Uterus (tissue), 4 donors: ENCODE results near the gene GPR162. TPM values are rescaled to one million over a fixed set of nuclear protein-coding genes. Genes with fewer than 3 reads are reported as not detected.
A peak's percentile ranks its signal among the peaks of the same experiment; 100 is the strongest.

Experiments
- DNase-seq, 2 donors: peaks; one replicate each; pipeline ENCODE4 v3.0.0-alpha.2; 2019 to 2020
- H3K27ac ChIP-seq, 2 donors: fragments of 200-600 bp; sonication (generic); 1 replicate in 1 of 2; 2 replicates in 1 of 2; pipeline ENCODE4 v1.5.1; 2016 to 2018
- H3K27me3 ChIP-seq, 2 donors: fragments of 200-600 bp; sonication (generic); one replicate each; pipeline ENCODE4 v1.5.1; 2018 to 2019; ENCODE audit warnings: control low read depth in 1 of 2
- H3K36me3 ChIP-seq, 2 donors: fragments of 200-600 bp; sonication (generic); one replicate each; pipeline ENCODE4 v1.5.1; 2019; ENCODE audit warnings: control low read depth in 1 of 2
- H3K4me1 ChIP-seq, 2 donors: fragments of 200-600 bp; sonication (generic); one replicate each; pipeline ENCODE4 v1.5.1; 2018 to 2019; ENCODE audit warnings: control low read depth in 1 of 2
- H3K4me3 ChIP-seq, 2 donors: fragments of 200-600 bp; sonication (generic); 1 replicate in 1 of 2; 2 replicates in 1 of 2; pipeline ENCODE4 v1.5.1; 2018 to 2019; ENCODE audit warnings: mild to moderate bottlenecking in 1 of 2
- H3K9me3 ChIP-seq, 2 donors: fragments of 200-600 bp; sonication (generic); one replicate each; pipeline ENCODE4 v1.5.1; 2019; ENCODE audit warnings: control low read depth in 1 of 2
- POLR2A ChIP-seq, 2 donors: fragments of 450-650 bp; IDR thresholded peaks; one replicate each; pipeline ENCODE4 v1.6.1; 2016; ENCODE audit warnings: antibody characterized with exemption in 2 of 2, mild to moderate bottlenecking in 1 of 2, moderate library complexity in 1 of 2
- intact Hi-C: fragments of 100-400 bp; cut with DNase I; formaldehyde crosslinking; loops from one replicate; pipeline ENCODE4 v1.15.1; 2023; ENCODE audit warnings: low total_unique reads
- total RNA-seq, 4 donors: library from RNA; depleted of rRNA in 3 of 4; stranded (reverse); fragments of >200 nt in 3 of 4; gene quantifications; one replicate each; pipeline versions ENCODE4 v1.1.0 to v1.2.4, GENCODE V29; 2014 to 2023
- TF ChIP-seq, protein P1 (sequence below), 4 experiments: fragments of 200-600 bp in 2 of 4; fragments of 450-650 bp in 2 of 4; sonication (generic) in 2 of 4; IDR thresholded peaks; one replicate each; pipeline ENCODE4 v1.5.1; 2016 to 2019; ENCODE audit warnings: antibody characterized with exemption in 4 of 4, mild to moderate bottlenecking in 2 of 4, moderate library complexity in 1 of 4
- donor health status: DM: yes; HTN: yes; CAD: no.

GPR162 gene
- total RNA-seq, 4 donors from 2014 or later, result 0.29 to 23.1 (median 3.4) TPM

GRCh38 chr12:6846316-6846869 is 24.8 kb downstream of the GPR162 start:
- intact Hi-C loops, result no loop called here
- no peak overlapping the region for H3K4me3 ChIP-seq
- H3K4me1 ChIP-seq, result no peaks in the 10 kb centered on the region
- TF ChIP-seq, protein P1, sequence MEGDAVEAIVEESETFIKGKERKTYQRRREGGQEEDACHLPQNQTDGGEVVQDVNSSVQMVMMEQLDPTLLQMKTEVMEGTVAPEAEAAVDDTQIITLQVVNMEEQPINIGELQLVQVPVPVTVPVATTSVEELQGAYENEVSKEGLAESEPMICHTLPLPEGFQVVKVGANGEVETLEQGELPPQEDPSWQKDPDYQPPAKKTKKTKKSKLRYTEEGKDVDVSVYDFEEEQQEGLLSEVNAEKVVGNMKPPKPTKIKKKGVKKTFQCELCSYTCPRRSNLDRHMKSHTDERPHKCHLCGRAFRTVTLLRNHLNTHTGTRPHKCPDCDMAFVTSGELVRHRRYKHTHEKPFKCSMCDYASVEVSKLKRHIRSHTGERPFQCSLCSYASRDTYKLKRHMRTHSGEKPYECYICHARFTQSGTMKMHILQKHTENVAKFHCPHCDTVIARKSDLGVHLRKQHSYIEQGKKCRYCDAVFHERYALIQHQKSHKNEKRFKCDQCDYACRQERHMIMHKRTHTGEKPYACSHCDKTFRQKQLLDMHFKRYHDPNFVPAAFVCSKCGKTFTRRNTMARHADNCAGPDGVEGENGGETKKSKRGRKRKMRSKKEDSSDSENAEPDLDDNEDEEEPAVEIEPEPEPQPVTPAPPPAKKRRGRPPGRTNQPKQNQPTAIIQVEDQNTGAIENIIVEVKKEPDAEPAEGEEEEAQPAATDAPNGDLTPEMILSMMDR (IDR thresholded peaks at IDR 0.05), result no peak
- no peak for TF ChIP-seq POLR2A (IDR thresholded peaks at IDR 0.05)
- no peak for DNase-seq
- no peak overlapping the region for H3K27ac ChIP-seq
- H3K9me3 ChIP-seq, result no peaks in the 10 kb centered on the region
- H3K36me3 ChIP-seq, result no peaks in the 10 kb centered on the region
- H3K27me3 ChIP-seq, result no peaks in the 10 kb centered on the region

- no peak for DNase-seq
- H3K27ac ChIP-seq, result no peak overlapping the region
- intact Hi-C loops, result no loop called here
- no peak for TF ChIP-seq POLR2A (IDR thresholded peaks at IDR 0.05)
- no peaks in the 10 kb centered on the region for H3K4me1 ChIP-seq
- H3K36me3 ChIP-seq, result no peaks in the 10 kb centered on the region
- no peaks in the 10 kb centered on the region for H3K27me3 ChIP-seq
- no peaks in the 10 kb centered on the region for H3K9me3 ChIP-seq
- H3K4me3 ChIP-seq, result no peak overlapping the region
Measured at GRCh38 chr12:6847676-6848075, 26.1 kb downstream of the GPR162 start.

GRCh38 chr12:6849427-6849826 is 27.8 kb downstream of the GPR162 start:
- Histone ChIP-seq H3K4me3 (no peak overlapping the region), H3K36me3 (no peaks in the 10 kb centered on the region), H3K9me3 (no peaks in the 10 kb centered on the region), H3K4me1 (no peaks in the 10 kb centered on the region), H3K27me3 (no peaks in the 10 kb centered on the region), H3K27ac (no peak overlapping the region)
- intact Hi-C loops, result no loop called here
- no peak for DNase-seq
- TF ChIP-seq POLR2A (IDR thresholded peaks at IDR 0.05), result no peak
- TF ChIP-seq, protein P1 (IDR thresholded peaks at IDR 0.05), result no peak

DNA sequence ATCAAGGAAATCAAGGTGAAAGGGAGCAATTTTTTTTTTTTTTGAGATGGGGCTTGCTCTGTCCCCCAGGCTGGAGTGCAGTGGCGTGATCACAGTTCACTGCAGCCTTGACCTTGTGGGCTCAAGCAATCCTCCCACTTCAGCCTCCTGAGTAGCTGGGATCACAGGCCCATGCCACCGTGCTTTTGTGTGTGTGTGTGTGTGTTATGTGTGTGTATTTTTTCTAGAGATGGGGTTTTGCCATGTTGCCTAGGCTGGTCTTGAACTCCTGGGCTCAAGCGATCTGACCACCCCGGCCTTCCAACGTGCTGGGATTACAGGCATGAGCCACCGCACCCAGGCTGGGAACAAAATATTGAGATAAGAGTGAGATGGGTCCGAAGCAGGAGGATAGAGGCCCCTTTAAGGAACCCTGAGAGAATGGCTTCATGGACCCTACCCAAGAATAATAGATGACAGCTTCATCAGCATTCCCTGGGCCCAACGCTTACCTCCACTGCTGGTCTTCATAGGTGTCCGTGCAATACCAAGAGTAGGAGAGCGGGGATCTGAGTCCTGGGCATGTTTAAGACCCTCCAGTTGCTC is 28.4 kb downstream of the GPR162 start:
- no peak for DNase-seq
- H3K9me3 ChIP-seq, result no peaks in the 10 kb centered on the region
- no peaks in the 10 kb centered on the region for H3K27me3 ChIP-seq
- TF ChIP-seq POLR2A (IDR thresholded peaks at IDR 0.05), result no peak
- TF ChIP-seq, protein P1 (IDR thresholded peaks at IDR 0.05), result no peak
- no peaks in the 10 kb centered on the region for H3K36me3 ChIP-seq
- H3K4me3 ChIP-seq, result no peak overlapping the region
- H3K4me1 ChIP-seq, result no peaks in the 10 kb centered on the region
- intact Hi-C loops, result no loop called here
- no peak overlapping the region for H3K27ac ChIP-seq

DNA sequence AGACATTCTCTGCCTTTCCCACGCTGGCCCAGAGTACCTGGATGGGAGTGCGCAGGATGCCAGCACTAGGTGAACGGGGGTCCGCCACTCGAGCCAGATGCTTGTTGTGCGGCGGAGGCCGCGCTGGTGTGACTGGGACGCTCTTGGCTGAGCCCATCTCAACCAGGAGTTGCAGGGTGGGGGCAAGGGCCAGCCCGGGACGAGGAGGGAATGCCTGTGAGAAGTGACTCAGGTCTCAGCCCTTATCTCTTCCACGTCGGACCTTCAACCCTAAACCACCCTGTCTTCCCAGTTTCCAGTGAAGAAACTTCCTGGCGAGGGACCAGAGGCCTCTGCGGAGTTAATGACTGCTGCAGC is 29.2 kb downstream of the GPR162 start:
- no peaks in the 10 kb centered on the region for H3K4me1 ChIP-seq
- DNase-seq, result no peak
- peak overlapping the region in 1 of 2 donors; percentile 88 for H3K27ac ChIP-seq
- H3K36me3 ChIP-seq, result no peaks in the 10 kb centered on the region
- H3K27me3 ChIP-seq, result no peaks in the 10 kb centered on the region
- no peak for TF ChIP-seq POLR2A (IDR thresholded peaks at IDR 0.05)
- TF ChIP-seq, protein P1 (IDR thresholded peaks at IDR 0.05), result no peak
- H3K9me3 ChIP-seq, result no peaks in the 10 kb centered on the region
- intact Hi-C loops, result no loop called here
- H3K4me3 ChIP-seq, result peak overlapping the region in 1 of 2 donors; percentile 77
